CD14-positive monocyte (primary cell): Measurements from ENCODE around the gene FGD3. TPM values are rescaled to one million over a fixed set of nuclear protein-coding genes. Genes with fewer than 3 reads are reported as not detected.

ENCODE experiments used
- DNase-seq, 3 donors: peaks; one replicate each; pipeline ENCODE4 v3.0.0-alpha.2; 2011 to 2022
- H2AFZ ChIP-seq: 2 replicates; pipeline ENCODE4 v1.6.0; 2012; ENCODE audit warnings: mild to moderate bottlenecking, low read depth, low read length, inconsistent platforms; ENCODE audit not compliant: insufficient read depth, poor library complexity, severe bottlenecking
- H3K27ac ChIP-seq, 2 donors: 1 replicate in 1 of 2; 2 replicates in 1 of 2; pipeline ENCODE4 v1.5.1; 2012 to 2013; ENCODE audit warnings: low read length in 2 of 2, control low read depth in 1 of 2, inconsistent platforms in 1 of 2, low read depth in 1 of 2, mild to moderate bottlenecking in 1 of 2
- H3K27me3 ChIP-seq, 2 donors: one replicate each; pipeline versions ENCODE4 v1.6.0 to v1.6.1; 2011 to 2013; ENCODE audit warnings: low read length in 2 of 2; ENCODE audit not compliant: control insufficient read depth in 2 of 2, insufficient read depth in 2 of 2
- H3K36me3 ChIP-seq, 2 donors: replicated peaks in 1 of 2; 1 replicate in 1 of 2; 2 replicates in 1 of 2; pipeline versions ENCODE4 v1.5.1 to v1.6.1; 2012 to 2013; ENCODE audit warnings: low read length in 2 of 2, control low read depth in 1 of 2, inconsistent platforms in 1 of 2, mild to moderate bottlenecking in 1 of 2; ENCODE audit not compliant: insufficient read depth in 2 of 2, control insufficient read depth in 1 of 2
- H3K4me1 ChIP-seq, 2 donors: 1 replicate in 1 of 2; 2 replicates in 1 of 2; pipeline versions ENCODE4 v1.5.1 to v1.6.1; 2012 to 2013; ENCODE audit warnings: low read length in 2 of 2, control low read depth in 1 of 2, inconsistent platforms in 1 of 2, mild to moderate bottlenecking in 1 of 2, moderate library complexity in 1 of 2; ENCODE audit not compliant: insufficient read depth in 2 of 2, control insufficient read depth in 1 of 2
- H3K4me2 ChIP-seq: replicated peaks from 2 replicates; pipeline ENCODE3; 2012; ENCODE audit warnings: low read length, moderate library complexity, mild to moderate bottlenecking; ENCODE audit not compliant: poor library complexity, severe bottlenecking; ENCODE audit errors: extremely low read depth
- H3K4me3 ChIP-seq, 3 experiments: fragments of 200-600 bp in 1 of 3; sonication (generic) in 1 of 3; replicated peaks in 1 of 3; 1 replicate in 2 of 3; 2 replicates in 1 of 3; pipeline ENCODE4 v1.5.1; 2011 to 2013; ENCODE audit warnings: low read length in 3 of 3, mild to moderate bottlenecking in 3 of 3, control low read depth in 2 of 3, low read depth in 2 of 3, inconsistent platforms in 1 of 3, moderate library complexity in 1 of 3
- H3K79me2 ChIP-seq: 2 replicates; pipeline ENCODE4 v1.6.0; 2012; ENCODE audit warnings: mild to moderate bottlenecking, control low read depth, inconsistent platforms, low read length, moderate library complexity; ENCODE audit not compliant: insufficient read depth
- H3K9ac ChIP-seq: 2 replicates; pipeline ENCODE4 v1.6.0; 2017; ENCODE audit warnings: low read length, mild to moderate bottlenecking; ENCODE audit not compliant: insufficient read depth, poor library complexity, severe bottlenecking
- H3K9me3 ChIP-seq, 2 donors: replicated peaks in 1 of 2; 1 replicate in 1 of 2; 2 replicates in 1 of 2; pipeline versions ENCODE4 v1.5.1 to v1.6.1; 2012 to 2013; ENCODE audit warnings: low read length in 2 of 2, control low read depth in 1 of 2; ENCODE audit not compliant: control insufficient read depth in 1 of 2, insufficient read depth in 1 of 2
- H4K20me1 ChIP-seq: 2 replicates; pipeline ENCODE4 v1.6.0; 2012; ENCODE audit warnings: mild to moderate bottlenecking, low read length, control low read depth, moderate library complexity; ENCODE audit not compliant: insufficient read depth
- H3K27ac Mint-ChIP-seq, 7 donors: one replicate each; pipeline ENCODE4 v1.8.0; 2020; ENCODE audit warnings: mild to moderate bottlenecking in 7 of 7, mixed read lengths in 7 of 7, moderate library complexity in 6 of 7, inconsistent platforms in 2 of 7
- H3K27me3 Mint-ChIP-seq, 3 donors: one replicate each; pipeline ENCODE4 v1.8.0; 2021 to 2022; ENCODE audit warnings: low read depth in 3 of 3, mild to moderate bottlenecking in 3 of 3, mixed read lengths in 3 of 3, moderate library complexity in 3 of 3, inconsistent platforms in 1 of 3
- H3K36me3 Mint-ChIP-seq, 2 donors: one replicate each; pipeline ENCODE4 v1.8.0; 2020; ENCODE audit warnings: mixed read lengths in 2 of 2, inconsistent platforms in 1 of 2, mild to moderate bottlenecking in 1 of 2
- H3K4me1 Mint-ChIP-seq: one replicate; pipeline ENCODE4 v1.8.0; 2020; ENCODE audit warnings: mild to moderate bottlenecking, mixed read lengths
- H3K4me3 Mint-ChIP-seq, 2 donors: one replicate each; pipeline ENCODE4 v1.8.0; 2020; ENCODE audit warnings: mild to moderate bottlenecking in 2 of 2, mixed read lengths in 2 of 2, moderate library complexity in 1 of 2
- H3K9me3 Mint-ChIP-seq, 7 donors: one replicate each; pipeline ENCODE4 v1.8.0; 2020 to 2022; ENCODE audit warnings: mixed read lengths in 7 of 7, mild to moderate bottlenecking in 6 of 7, moderate library complexity in 6 of 7, inconsistent platforms in 2 of 7
- CTCF ChIP-seq: fragments of 200-600 bp; IDR thresholded peaks from one replicate; pipeline ENCODE4 v1.8.0; 2022; ENCODE audit warnings: antibody characterized with exemption, mild to moderate bottlenecking
- WGBS: methylation state at CpG from one replicate; pipeline ENCODE4 v1.1.5; 2013; ENCODE audit warnings: missing lambda C conversion rate; ENCODE audit not compliant: insufficient coverage; 5-methylcytosine and 5-hydroxymethylcytosine counted together
- intact Hi-C, 2 donors: fragments of 100-400 bp; cut with micrococcal nuclease; formaldehyde crosslinking; loops; one replicate each; pipeline versions ENCODE4 v1.15.0 to v1.15.1; 2023
- polyA plus RNA-seq, 3 donors: library from polyadenylated mRNA; depleted of rRNA in 1 of 3; unstranded in 2 of 3; stranded (reverse) in 1 of 3; fragments of 300-500 nt in 2 of 3; fragments of >200 nt in 1 of 3; fragmentation: Illumina TruSeq in 2 of 3; gene quantifications; 1 replicate in 2 of 3; 2 replicates in 1 of 3; pipeline ENCODE4 v1.2.3, GENCODE V29; 2012 to 2021

Gene FGD3
- polyA plus RNA-seq, 3 donors: 32.4 to 120 (median 56.2) TPM

- Histone ChIP-seq H3K4me3 (no peak overlapping the region), H3K27ac (no peak overlapping the region), H3K4me2 (no peak overlapping the region), H3K79me2 (no peaks in the 10 kb centered on the region), H3K9ac (no peak overlapping the region), H3K9me3 (no peaks in the 10 kb centered on the region), H3K36me3 (peaks cover 3 to 38% of the 10 kb centered on the region in 2 donors), H3K4me1 (no peaks in the 10 kb centered on the region), H4K20me1 (peaks cover 9% of the 10 kb centered on the region), H2AFZ (no peak overlapping the region), H3K27me3 (no peaks in the 10 kb centered on the region)
- peaks cover 3% of the 10 kb centered on the region for H3K4me1 Mint-ChIP-seq
- H3K9me3 Mint-ChIP-seq: peaks cover 0 to 2% (median 0%) of the 10 kb centered on the region in 7 donors
- no peak for TF ChIP-seq CTCF
- no peak overlapping the region for H3K4me3 Mint-ChIP-seq
- 90% methylated on average over 7 of the region's 12 CpGs for WGBS
- peaks cover 24 to 42% of the 10 kb centered on the region in 2 donors for H3K36me3 Mint-ChIP-seq
- no peak overlapping the region for H3K27ac Mint-ChIP-seq
- peaks cover 0 to 2% (median 2%) of the 10 kb centered on the region in 3 donors for H3K27me3 Mint-ChIP-seq
- intact Hi-C loops: no loop called here
- DNase-seq: no peak
These were observed 128.9 kb downstream of the FGD3 start for GRCh38 chr9:93076101-93076791.

DNA sequence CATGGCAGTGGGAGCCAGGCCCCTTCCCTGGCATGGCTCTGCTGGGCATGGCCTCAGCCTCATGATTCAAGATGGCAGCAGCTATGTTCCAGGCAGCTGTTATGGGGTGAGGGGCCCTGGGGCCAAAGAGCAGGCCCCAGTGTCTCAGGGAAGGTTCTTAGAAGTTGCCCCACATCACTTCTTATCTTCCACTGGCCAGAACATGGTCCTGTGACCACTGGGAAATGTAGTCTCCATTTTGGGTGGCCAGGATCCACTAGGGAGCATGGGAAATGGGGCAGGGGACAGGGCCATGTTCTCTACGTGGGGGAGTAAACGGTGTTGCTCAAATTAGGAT, 129.4 kb downstream of the FGD3 start:
- TF ChIP-seq CTCF: no peak
- Mint-ChIP-seq H3K27ac (no peak overlapping the region), H3K27me3 (peaks cover 0 to 2% (median 2%) of the 10 kb centered on the region in 3 donors), H3K4me3 (no peak overlapping the region), H3K36me3 (peaks cover 24 to 44% of the 10 kb centered on the region in 2 donors), H3K4me1 (peaks cover 3% of the 10 kb centered on the region), H3K9me3 (no peaks in the 10 kb centered on the region)
- H3K4me1 ChIP-seq: no peaks in the 10 kb centered on the region
- H3K9me3 ChIP-seq: no peaks in the 10 kb centered on the region
- no peak overlapping the region for H3K27ac ChIP-seq
- no peak overlapping the region for H3K4me3 ChIP-seq
- 96% methylated on average over 2 of the region's 2 CpGs for WGBS
- no peak overlapping the region for H3K4me2 ChIP-seq
- no peak overlapping the region for H3K9ac ChIP-seq
- H3K27me3 ChIP-seq: no peaks in the 10 kb centered on the region
- no peak for DNase-seq
- peaks cover 3 to 43% of the 10 kb centered on the region in 2 donors for H3K36me3 ChIP-seq
- H4K20me1 ChIP-seq: peaks cover 7% of the 10 kb centered on the region
- intact Hi-C loops: no loop called here
- H3K79me2 ChIP-seq: no peaks in the 10 kb centered on the region
- H2AFZ ChIP-seq: no peak overlapping the region
